Activated CD8-positive, alpha-beta memory T cell treated with anti-CD3 and anti-CD28 coated beads for 4 hours (primary cell): ENCODE data around the gene MTA3.

Source experiments
- DNase-seq, 2 donors: peaks; one replicate each; pipeline ENCODE4 v3.0.0-alpha.2; 2020; ENCODE audit warnings: low read depth in 2 of 2

Gene MTA3

GRCh38 chr2:42802150-42802549 lies 233.7 kb downstream of the MTA3 start:
- DNase-seq, result no peak

- no peak for DNase-seq
These were observed 235.9 kb downstream of the MTA3 start for GRCh38 chr2:42804338-42804737.

GRCh38 chr2:42804891-42805290 lies 236.5 kb downstream of the MTA3 start:
- no peak for DNase-seq
